Karpas-422 (cell line): ENCODE data around the gene ASTN2. TPM values are rescaled to one million over a fixed set of nuclear protein-coding genes. Genes with fewer than 3 reads are reported as not detected.
A peak's percentile ranks its signal among the peaks of the same experiment; 100 is the strongest.
"Not testable (repeated sequence)": the region's sequence is repeated elsewhere in the genome, so short reads cannot be mapped to it uniquely, and the experiment has no call there.

Experiments
- DNase-seq: peaks from one replicate; pipeline ENCODE4 v3.0.0-alpha.2; 2015
- H2AFZ ChIP-seq: fragments of 200-600 bp; sonication (generic); 2 replicates; pipeline ENCODE4 v1.6.1; 2014; ENCODE audit warnings: antibody characterized with exemption, low read length, mixed read lengths
- H3K27ac ChIP-seq: fragments of 200-600 bp; sonication (generic); 2 replicates; pipeline ENCODE4 v1.5.1; 2014; ENCODE audit warnings: mild to moderate bottlenecking, low read length, moderate library complexity
- H3K27me3 ChIP-seq: fragments of 200-600 bp; sonication (generic); 2 replicates; pipeline ENCODE4 v1.6.1; 2014; ENCODE audit warnings: low read length, mixed read lengths
- H3K36me3 ChIP-seq: fragments of 200-600 bp; sonication (generic); 2 replicates; pipeline ENCODE4 v1.6.1; 2014; ENCODE audit warnings: low read length, mixed read lengths; ENCODE audit not compliant: insufficient read depth
- H3K4me1 ChIP-seq: fragments of 200-600 bp; sonication (generic); 2 replicates; pipeline ENCODE4 v1.6.1; 2014; ENCODE audit warnings: mild to moderate bottlenecking, low read length, mixed read lengths
- H3K4me2 ChIP-seq: fragments of 200-600 bp; sonication (generic); 2 replicates; pipeline ENCODE4 v1.6.1; 2014; ENCODE audit warnings: low read length, low read depth, mild to moderate bottlenecking; ENCODE audit not compliant: poor library complexity, severe bottlenecking
- H3K4me3 ChIP-seq: fragments of 200-600 bp; sonication (generic); 2 replicates; pipeline ENCODE4 v1.5.1; 2014; ENCODE audit warnings: mild to moderate bottlenecking, antibody characterized with exemption, low read length, mixed read lengths
- H3K79me2 ChIP-seq: fragments of 200-600 bp; sonication (generic); 2 replicates; pipeline ENCODE4 v1.6.1; 2014; ENCODE audit warnings: mild to moderate bottlenecking, low read length, mixed read lengths
- H3K9ac ChIP-seq: fragments of 200-600 bp; sonication (generic); 2 replicates; pipeline ENCODE4 v1.6.0; 2014; ENCODE audit warnings: low read length
- H3K9me2 ChIP-seq: fragments of 200-600 bp; sonication (generic), shearing (Covaris generic); replicated peaks from 2 replicates; pipeline ENCODE4 v1.6.0; 2014; ENCODE audit warnings: mild to moderate bottlenecking, low read length, moderate library complexity; ENCODE audit not compliant: insufficient read depth
- H3K9me3 ChIP-seq: fragments of 300-700, 200-600 bp; sonication (generic); 2 replicates; pipeline ENCODE4 v1.6.1; 2014; ENCODE audit warnings: low read length, mixed read lengths
- H4K20me1 ChIP-seq: fragments of 200-600 bp; sonication (generic); 2 replicates; pipeline ENCODE4 v1.6.1; 2014; ENCODE audit warnings: mild to moderate bottlenecking, antibody characterized with exemption, low read length, low read depth; ENCODE audit not compliant: insufficient read depth
- total RNA-seq: library from RNA; depleted of rRNA; stranded (reverse); fragments of >200 nt; shearing (Covaris generic); gene quantifications from 2 replicates; pipeline ENCODE4 v1.2.3, GENCODE V29; 2014; ENCODE audit warnings: low replicate concordance

Gene ASTN2
- total RNA-seq, 1 experiment from 2014 or later = 5.3 TPM

DNA sequence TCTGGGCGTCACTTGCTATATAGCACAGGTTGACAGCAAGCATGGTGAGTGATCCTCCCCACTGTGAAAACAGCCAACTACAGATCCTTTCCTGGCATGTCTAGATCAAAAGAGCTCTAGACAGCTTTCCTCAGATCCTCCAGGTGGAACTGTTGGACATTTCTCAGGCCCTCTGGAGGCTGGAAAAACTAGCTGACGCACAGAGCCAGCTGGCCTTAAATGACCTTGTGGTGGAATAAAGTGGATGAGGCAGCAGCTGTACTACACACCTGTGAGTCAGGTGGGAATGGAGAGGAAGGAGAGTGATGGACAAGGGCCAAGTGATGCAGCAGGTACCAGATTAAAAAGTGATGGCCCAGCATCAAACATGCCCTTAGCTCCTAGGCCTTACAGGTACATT lies 555.1 kb downstream of the ASTN2 start:
- Histone ChIP-seq H3K27ac (no peak overlapping the region), H3K4me1 (peaks cover 12% of the 10 kb centered on the region)

DNA sequence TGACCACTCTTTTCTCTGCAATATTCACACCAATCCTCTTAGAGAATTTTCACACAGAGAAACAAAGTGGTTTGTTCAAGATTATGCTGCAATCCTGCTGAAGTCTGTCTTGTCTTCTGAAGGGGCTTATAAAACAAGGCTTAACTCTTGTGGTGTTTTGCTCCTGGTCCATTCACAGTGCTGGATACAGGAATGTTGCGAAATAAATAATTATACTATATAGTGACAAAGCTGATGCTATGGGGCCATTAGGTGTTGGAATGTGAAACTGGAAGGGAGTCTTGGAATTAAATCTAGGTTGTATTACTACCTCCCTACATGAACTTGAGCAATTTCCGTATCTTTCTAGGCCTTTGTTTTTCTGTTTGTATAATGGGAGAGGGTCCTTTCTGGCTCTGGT lies 557.5 kb downstream of the ASTN2 start:
- no peaks in the 10 kb centered on the region for H3K9me3 ChIP-seq
- no peaks in the 10 kb centered on the region for H3K79me2 ChIP-seq
- peaks cover 12% of the 10 kb centered on the region for H3K4me1 ChIP-seq
- no peak overlapping the region for H2AFZ ChIP-seq
- H4K20me1 ChIP-seq = no peaks in the 10 kb centered on the region
- H3K9ac ChIP-seq = no peak overlapping the region
- DNase-seq = no peak
- H3K4me3 ChIP-seq = no peak overlapping the region
- no peak overlapping the region for H3K4me2 ChIP-seq
- no peaks in the 10 kb centered on the region for H3K36me3 ChIP-seq
- H3K27me3 ChIP-seq = no peaks in the 10 kb centered on the region
- H3K27ac ChIP-seq = no peak overlapping the region
- H3K9me2 ChIP-seq = no peaks in the 10 kb centered on the region

More for the DNA sequence above, 555.1 kb downstream of the ASTN2 start:
- Histone ChIP-seq H3K9me3 (no peaks in the 10 kb centered on the region), H2AFZ (no peak overlapping the region), H3K27me3 (no peaks in the 10 kb centered on the region), H3K36me3 (no peaks in the 10 kb centered on the region), H3K4me3 (no peak overlapping the region), H3K9ac (no peak overlapping the region), H3K79me2 (no peaks in the 10 kb centered on the region), H3K4me2 (no peak overlapping the region), H4K20me1 (no peaks in the 10 kb centered on the region), H3K9me2 (no peaks in the 10 kb centered on the region)
- no peak for DNase-seq

DNA sequence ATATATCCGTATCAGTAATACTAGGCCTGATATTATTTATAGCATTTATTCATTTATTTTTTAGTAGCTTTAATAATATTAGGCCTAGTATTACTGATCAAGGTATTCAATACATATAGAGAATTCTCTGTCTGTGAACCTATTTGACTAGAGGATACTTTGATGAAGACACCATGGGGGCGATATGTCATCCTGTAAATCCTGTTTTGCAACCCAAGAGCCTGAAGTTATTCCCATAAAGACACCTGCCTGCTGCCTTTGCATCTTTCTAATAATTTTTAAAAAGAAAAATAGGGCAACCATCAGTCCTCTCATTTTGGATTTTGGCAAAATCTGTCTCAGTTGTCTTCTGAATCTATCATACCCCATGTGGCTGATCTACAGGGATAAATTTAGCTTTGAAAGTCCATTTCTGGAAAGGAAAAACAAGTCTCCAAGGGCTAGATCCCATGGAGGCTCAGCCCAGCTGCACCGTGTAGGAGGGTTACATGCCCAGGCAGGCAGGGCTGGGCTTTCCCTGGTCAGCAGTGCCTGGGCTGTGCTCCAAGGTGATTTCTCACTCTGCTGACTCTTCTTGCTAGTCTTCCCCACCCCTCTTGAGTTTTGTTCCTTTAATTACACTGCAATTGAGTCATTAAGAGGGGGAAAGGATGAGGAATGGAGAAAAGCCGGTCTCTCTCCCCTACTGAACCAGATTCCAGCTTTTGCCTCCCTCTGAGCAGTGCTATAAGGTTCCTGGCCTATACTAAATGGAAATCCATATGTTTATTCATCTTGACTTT lies 558.8 kb downstream of the ASTN2 start:
- Histone ChIP-seq H3K9me3 (no peaks in the 10 kb centered on the region), H3K9ac (no peak overlapping the region), H3K27ac (no peak overlapping the region), H3K36me3 (no peaks in the 10 kb centered on the region), H3K79me2 (no peaks in the 10 kb centered on the region), H2AFZ (no peak overlapping the region), H3K9me2 (no peaks in the 10 kb centered on the region), H3K4me1 (peaks cover 11% of the 10 kb centered on the region), H3K4me3 (no peak overlapping the region), H3K27me3 (no peaks in the 10 kb centered on the region), H4K20me1 (no peaks in the 10 kb centered on the region), H3K4me2 (no peak overlapping the region)
- no peak for DNase-seq

DNA sequence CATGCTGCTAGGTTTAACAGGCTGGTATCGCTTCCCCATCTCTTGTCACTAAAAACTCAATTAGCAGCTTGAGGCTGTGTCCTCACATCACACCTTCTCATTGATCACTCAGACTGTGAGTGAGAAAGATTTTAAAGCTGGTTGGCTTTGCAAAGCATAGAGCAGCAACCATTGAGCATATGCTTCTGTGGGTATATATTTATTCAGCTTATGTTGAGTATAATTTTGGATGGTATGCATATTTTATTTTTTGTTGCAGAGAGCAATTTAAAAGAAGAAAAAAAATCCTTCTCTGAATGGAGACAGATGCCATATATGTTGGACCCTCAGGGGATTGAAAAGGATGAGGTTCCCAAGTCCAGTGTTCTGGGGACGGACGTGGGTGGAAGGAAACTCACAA lies 565.1 kb downstream of the ASTN2 start:
- no peak overlapping the region for H2AFZ ChIP-seq
- H3K9me2 ChIP-seq = no peaks in the 10 kb centered on the region
- no peak for DNase-seq
- H3K4me1 ChIP-seq = peaks cover 3% of the 10 kb centered on the region
- no peaks in the 10 kb centered on the region for H3K36me3 ChIP-seq
- no peaks in the 10 kb centered on the region for H3K27me3 ChIP-seq
- H3K9me3 ChIP-seq = no peaks in the 10 kb centered on the region
- H3K4me3 ChIP-seq = no peak overlapping the region
- H3K27ac ChIP-seq = no peak overlapping the region
- H3K4me2 ChIP-seq = no peak overlapping the region
- no peaks in the 10 kb centered on the region for H4K20me1 ChIP-seq
- H3K79me2 ChIP-seq = no peaks in the 10 kb centered on the region
- H3K9ac ChIP-seq = no peak overlapping the region

DNA sequence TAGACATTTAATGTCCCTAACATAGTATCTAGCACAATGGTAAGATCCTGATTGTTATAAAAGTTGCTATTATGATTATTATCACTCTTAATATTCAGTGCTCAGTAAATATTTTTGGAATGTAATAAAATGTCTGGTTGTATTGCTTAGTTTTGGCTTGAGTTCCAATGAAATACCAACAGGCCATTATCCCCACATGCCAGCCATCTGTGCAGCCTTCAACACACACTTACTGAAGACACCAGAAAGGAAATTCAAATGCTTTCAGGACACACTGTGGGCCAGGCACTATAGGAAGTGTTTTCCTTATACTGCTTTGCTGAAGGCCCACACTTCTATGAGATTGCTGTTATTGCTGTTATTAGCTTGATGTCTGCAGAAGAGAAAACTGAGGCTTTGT lies 570.2 kb downstream of the ASTN2 start:
- no peaks in the 10 kb centered on the region for H4K20me1 ChIP-seq
- peak overlapping the region; percentile 47 for H3K4me2 ChIP-seq
- no peaks in the 10 kb centered on the region for H3K9me3 ChIP-seq
- H3K27me3 ChIP-seq = no peaks in the 10 kb centered on the region
- no peak overlapping the region for H3K4me3 ChIP-seq
- H3K4me1 ChIP-seq = peaks cover 22% of the 10 kb centered on the region
- H3K36me3 ChIP-seq = no peaks in the 10 kb centered on the region
- no peak for DNase-seq
- no peaks in the 10 kb centered on the region for H3K9me2 ChIP-seq
- peak overlapping the region; percentile 91 for H2AFZ ChIP-seq
- no peak overlapping the region for H3K9ac ChIP-seq
- no peak overlapping the region for H3K27ac ChIP-seq
- H3K79me2 ChIP-seq = no peaks in the 10 kb centered on the region

DNA sequence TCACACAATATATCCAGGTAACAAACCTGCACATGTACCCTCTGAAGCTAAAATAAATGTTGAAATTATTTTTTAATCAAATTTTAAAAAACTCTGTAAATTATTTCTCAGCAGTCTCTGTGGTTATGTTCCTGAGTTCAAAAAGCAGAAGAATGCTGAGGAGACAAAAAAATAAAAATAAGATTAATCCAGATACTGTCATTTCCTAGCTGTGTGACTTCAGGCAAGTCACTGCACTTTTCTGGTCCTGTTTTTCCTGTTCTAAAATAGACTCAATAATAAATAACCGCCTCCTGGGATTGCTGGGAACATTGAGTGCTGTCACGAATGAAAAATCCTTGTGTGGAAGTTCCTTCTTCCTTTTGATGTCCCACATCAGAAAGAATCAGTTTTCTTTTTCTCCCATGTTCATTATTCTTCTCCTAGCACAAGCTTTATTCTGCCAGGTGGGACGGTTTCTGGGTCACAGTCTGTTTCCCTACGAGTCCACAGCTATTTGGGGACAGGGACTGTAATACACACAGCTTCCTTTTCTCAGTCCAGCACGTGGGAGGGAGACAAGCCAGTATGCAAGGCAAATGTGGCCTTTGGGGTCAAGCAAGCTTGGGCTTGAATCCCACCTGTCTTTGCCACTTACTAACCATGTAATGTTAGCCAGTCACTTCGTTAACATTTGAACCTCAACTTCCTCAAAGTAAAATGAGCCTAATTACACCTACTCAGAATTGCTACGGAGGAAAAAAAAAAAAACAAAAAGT lies 570.8 kb downstream of the ASTN2 start:
- Histone ChIP-seq H4K20me1 (no peaks in the 10 kb centered on the region), H3K9ac (no peak overlapping the region)
- no peak for DNase-seq

DNA sequence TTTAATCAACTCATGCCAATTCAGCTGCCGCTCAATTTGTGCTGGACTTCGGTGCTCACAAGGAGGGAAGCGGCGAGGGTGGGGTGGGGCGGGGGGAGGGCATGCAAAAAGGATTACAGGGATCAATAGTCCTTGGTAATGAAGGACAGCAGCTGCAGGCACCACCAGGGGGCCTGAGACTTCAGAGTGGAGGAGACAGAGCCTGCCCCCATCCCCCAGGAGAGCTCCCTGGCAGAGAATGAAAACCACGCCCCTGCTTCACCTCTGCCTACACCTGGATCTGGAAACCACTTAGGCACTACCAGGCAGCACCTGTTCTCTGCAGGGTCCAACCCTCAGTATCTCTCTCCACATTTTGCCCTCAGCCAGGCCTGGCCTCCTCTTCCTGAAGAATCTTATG lies 572.2 kb downstream of the ASTN2 start:
- Histone ChIP-seq H3K4me3 (no peak overlapping the region), H2AFZ (no peak overlapping the region), H3K9me3 (no peaks in the 10 kb centered on the region)

More for the DNA sequence above, 570.8 kb downstream of the ASTN2 start:
- Histone ChIP-seq H3K9me3 (no peaks in the 10 kb centered on the region), H3K79me2 (no peaks in the 10 kb centered on the region), H2AFZ (peak overlapping the region; percentile 91), H3K27me3 (no peaks in the 10 kb centered on the region), H3K4me2 (peak overlapping the region; percentile 47), H3K4me3 (no peak overlapping the region), H3K9me2 (no peaks in the 10 kb centered on the region), H3K36me3 (no peaks in the 10 kb centered on the region), H3K4me1 (peaks cover 22% of the 10 kb centered on the region), H3K27ac (no peak overlapping the region)

DNA sequence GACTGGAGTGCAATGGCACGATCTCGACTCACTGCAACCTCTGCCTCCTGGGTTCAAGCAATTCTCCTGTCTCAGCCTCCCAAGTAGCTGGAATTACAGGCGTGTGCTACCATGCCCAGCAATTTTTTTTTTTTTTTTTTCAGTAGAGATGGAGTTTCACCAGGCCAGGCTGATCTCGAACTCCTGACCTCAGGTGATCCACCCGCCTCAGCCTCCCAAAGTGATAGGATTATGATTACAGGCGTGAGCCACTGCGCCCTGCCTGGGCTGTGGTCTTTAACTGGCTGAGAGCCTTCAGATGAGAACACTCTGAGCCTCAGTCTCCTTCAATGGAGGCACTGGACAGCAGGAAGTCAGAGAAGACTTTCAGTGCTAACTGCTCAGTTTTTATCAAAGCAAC lies 576.4 kb downstream of the ASTN2 start:
- not testable (repeated sequence) for H2AFZ ChIP-seq, H3K9me2 ChIP-seq, H4K20me1 ChIP-seq, DNase-seq, H3K27me3 ChIP-seq, H3K4me3 ChIP-seq, H3K79me2 ChIP-seq, H3K36me3 ChIP-seq, H3K9me3 ChIP-seq, H3K9ac ChIP-seq, H3K27ac ChIP-seq, H3K4me2 ChIP-seq
- H3K4me1 ChIP-seq = peaks cover 39% of the 10 kb centered on the region

More for the DNA sequence above, 572.2 kb downstream of the ASTN2 start:
- Histone ChIP-seq H3K9ac (no peak overlapping the region), H3K79me2 (no peaks in the 10 kb centered on the region), H3K4me1 (peaks cover 24% of the 10 kb centered on the region), H3K27ac (no peak overlapping the region), H4K20me1 (no peaks in the 10 kb centered on the region), H3K27me3 (no peaks in the 10 kb centered on the region), H3K4me2 (no peak overlapping the region), H3K36me3 (no peaks in the 10 kb centered on the region), H3K9me2 (no peaks in the 10 kb centered on the region)
- DNase-seq = peak; percentile 67
